Right forelimb (tissue), 1 donor: ENCODE measurements around the gene PLPP3.
A peak's percentile ranks its signal among the peaks of the same experiment; 100 is the strongest.

ENCODE experiments used
- DNase-seq: peaks from one replicate; pipeline ENCODE4 v3.0.0-alpha.2; 2018

The PLPP3 gene

DNA sequence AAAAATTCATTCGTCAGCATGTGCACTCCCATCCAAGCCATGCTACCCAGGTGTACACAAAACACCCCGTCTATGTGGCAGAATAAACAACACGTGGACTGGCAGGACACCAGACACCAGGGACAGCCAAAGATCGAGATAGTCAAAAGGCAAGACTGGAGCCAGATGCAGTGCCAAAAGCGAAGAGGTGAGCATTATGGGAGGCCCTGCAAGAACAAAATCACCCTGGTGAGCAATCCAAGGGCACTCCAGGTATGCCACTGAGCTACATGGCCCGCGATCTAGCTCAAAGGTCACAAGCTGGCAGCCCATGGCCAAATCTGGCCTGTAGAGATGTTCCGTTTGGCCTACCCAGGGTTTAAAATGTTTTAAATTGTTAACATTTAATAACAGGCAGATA, 33.7 kb downstream of the PLPP3 start:
- DNase-seq, result no peak

DNA sequence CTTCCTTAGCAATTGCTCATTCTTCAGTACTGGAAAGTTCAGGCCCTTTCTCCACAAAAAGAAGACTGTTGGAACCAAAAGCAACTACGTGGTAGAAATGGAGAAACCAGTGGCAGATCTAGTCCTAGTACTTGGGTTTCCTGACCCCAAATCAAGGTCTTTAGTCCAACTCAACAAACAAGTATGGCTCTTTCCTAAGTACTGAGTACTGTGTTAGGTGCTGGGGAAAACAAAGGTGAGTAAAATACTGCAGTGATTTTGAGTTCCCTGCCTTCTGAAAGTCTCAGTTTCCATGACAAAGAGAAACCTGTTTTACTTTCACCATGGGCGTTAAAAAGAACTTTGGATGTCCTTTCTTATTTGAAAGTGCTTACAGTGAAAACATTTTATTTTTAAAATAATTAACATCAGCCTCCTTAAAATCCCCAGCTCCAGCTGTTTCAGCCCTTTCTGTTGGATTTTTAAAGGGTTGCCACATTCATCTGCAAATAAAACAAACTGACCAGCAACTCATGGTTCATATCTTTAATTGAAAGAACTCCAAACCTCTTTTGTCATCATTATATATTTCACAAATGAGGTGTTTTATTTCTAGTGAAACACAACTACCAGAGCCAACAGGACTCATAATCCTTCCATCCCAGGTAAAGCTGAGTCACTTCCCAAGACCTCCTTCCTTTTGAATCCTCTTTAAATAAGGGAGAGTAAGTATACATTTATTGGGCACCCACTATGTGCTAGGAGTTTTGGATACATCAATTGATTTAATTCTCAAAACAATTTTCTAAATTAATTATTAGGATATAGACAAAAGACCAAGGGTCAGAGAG, 35.4 kb downstream of the PLPP3 start:
- DNase-seq, result no peak

DNA sequence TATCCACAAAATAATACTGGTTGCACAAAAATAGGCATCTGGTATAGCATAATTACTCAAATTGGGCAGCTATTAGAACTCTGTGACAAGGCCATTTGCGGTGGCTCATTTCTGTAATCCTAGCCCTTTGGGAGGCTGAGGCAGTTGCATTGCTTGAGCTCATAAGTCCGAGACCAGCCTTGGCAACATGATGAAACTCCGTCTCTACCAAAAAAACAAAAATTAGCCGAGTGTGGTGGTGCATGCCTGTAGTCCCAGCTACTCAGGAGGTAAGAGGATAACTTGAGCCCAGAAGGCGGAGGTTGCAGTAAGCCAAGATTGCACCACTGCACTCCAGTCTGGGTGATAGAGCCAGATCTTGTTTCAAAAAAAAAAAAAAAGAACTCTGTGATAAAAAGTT, 36.7 kb downstream of the PLPP3 start:
- DNase-seq, result no peak

- DNase-seq, result no peak
Measured at GRCh38 chr1:56541408-56541807, 38.0 kb downstream of the PLPP3 start.

DNA sequence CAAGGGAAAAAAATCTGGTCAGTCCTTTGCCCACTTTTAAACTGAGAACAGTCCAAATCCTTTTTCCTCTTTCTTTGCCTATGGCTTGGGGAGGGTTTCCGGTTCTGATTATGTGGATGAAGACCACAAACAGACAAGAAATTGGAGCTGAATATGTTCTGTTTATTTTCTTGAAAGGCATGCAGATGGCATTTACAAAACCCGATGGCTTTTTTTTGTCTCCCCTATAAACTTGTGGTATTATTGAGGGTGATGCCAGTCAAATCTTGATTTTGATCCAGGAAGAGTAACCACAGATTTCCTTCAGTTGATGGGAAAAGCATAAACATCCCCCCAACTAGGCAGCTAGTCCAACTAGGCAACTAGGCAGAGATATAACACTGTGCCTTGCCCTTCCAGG, 38.9 kb downstream of the PLPP3 start:
- DNase-seq, result no peak

GRCh38 chr1:56539520-56539931, 39.8 kb downstream of the PLPP3 start:
- DNase-seq, result no peak

DNA sequence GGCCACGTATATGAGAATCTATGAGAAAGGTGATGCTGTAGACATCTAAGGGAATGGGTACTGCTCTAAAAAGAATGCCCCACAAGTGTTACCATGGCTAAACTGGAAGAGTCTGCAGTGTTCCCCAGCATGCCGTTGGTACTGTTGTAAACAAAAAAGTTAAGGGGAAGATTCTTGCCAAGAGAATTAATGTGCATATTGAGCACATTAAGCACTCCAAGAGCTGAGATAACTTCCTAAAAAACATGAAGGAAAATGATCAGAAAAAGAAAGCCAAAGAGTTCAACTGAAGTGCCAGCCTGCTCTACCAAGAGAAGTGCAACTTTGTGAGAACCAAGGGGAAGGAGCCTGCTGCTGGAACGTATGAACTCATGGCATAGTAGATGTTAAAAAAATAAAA, 40.8 kb downstream of the PLPP3 start:
- no peak for DNase-seq

DNA sequence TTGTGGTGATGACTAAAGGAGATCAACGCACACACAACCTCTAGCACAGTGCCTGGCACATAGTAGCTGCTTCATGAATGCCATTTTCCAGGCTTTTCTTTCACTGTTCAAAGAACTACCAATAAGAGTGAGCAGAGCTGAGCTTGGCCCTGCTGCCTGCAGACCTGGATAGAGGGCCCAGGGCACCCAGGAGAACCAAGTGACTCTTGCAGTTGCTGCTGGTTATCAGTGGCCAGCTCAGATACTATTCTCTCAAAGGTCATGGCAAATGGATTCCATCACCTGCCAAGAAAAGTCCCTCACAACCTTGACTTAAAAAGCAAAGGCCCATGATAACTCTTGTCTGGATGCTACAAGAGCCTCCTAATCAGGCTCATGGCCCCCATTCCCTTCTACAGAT, 41.7 kb downstream of the PLPP3 start:
- no peak for DNase-seq

DNA sequence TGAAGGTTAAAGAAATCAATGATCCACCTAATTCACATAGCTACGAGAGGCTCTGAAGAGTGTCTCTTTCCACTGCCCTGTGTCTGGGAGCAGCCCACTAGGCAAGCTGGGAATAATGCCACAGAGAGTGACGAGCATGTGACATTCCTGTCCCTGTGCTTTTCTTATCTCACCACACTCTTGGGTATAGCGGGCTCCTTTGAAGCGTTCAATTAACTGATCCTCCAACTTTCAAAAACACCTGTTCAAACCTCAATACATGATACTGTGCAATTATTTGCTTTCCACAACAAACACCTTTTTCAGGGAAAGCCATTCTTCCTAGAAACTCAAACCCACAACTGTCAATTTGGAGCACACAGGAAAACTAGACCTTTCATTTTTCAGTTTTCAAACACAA, 43.4 kb downstream of the PLPP3 start:
- no peak for DNase-seq

DNA sequence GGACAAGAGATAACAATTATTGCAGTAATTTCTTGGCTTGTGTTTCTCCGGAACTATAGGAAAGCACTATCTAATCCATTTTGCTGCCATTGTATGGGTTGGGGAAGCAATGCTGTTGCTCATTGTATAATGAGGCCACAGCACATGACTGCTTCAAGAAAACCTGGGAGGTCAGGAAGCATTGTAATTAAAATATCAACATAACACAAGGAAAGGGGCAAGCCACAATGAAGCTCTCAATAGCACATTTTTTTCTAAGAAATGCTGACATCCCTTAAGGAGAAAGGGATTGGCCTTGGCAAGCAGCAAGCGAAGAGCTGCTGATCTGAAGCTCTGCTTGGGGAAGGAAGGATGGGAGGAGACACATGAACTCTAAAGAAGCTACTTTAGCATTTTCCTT, 44.0 kb downstream of the PLPP3 start:
- no peak for DNase-seq

DNA sequence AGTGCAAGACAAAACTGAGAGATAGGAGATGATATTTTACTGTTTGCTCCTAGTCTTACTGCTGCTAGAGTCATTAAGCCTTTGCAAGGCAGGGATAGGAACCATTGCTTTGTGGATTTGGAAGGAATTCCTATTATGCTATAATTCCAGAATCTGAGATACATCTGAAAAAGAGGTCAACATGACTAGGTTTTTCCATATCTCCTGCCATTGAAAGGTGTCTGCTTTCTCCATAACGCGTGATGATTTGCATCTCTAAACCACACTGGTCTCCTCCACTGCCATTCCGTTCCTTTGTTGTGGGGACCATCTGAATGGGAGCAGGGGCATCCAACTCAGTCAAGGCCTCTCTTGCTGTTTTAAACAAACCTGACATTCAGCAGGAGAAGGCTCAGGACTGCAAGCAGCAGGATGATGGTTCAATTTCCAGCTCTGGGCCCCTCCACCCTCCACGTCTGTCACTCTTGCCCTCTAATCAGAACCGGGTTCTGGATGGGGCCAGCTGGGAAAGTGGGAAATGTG, 45.2 kb downstream of the PLPP3 start:
- DNase-seq, result no peak

GRCh38 chr1:56533621-56534020, 45.7 kb downstream of the PLPP3 start:
- peak; percentile 2 for DNase-seq

DNA sequence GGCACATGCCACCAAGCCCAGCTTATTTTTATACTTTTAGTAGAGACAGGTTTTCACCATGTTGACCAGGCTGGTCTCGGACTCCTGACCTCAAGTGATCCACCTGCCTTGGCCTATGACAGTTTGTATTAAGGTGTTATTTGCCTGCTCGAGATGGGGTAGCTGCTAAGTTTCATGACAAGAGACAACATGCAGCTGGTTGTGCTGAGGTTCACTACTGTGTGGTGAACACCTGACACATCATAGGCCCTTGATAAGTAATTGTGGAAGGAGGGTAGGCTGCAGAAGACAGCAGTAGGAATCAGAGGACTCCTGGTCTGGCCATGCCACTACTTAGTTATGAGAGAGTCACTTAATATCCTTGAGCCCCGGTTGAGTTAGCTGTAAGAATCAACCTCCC, 46.2 kb downstream of the PLPP3 start:
- peak; percentile 15 for DNase-seq

- DNase-seq, result peak; percentile 37
Measured at GRCh38 chr1:56532350-56532683, 47.0 kb downstream of the PLPP3 start.

GRCh38 chr1:56531624-56532349, 47.6 kb downstream of the PLPP3 start:
- peak; percentile 1 for DNase-seq

DNA sequence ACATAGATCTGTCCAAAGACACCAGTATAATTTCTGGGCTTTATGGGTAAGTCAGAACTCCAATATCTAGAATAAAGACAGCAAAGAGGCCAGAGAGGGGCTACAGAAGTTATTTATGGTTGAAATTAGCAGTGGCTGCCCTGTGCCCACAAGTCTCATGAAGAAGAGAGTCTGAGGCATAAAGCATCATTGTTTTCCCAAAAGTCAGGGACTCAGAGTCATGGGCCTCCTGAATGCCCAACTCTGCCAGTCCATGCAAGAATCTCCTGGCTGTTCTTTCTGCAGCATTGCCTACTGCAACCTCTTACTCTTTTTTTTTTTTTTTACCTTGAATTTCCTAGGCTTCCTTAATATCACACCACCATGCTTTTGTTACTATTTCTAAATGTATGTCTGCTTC, 49.6 kb downstream of the PLPP3 start:
- DNase-seq, result no peak

- peak; percentile 61 for DNase-seq
Measured at GRCh38 chr1:56527548-56528302, 51.6 kb downstream of the PLPP3 start.

DNA sequence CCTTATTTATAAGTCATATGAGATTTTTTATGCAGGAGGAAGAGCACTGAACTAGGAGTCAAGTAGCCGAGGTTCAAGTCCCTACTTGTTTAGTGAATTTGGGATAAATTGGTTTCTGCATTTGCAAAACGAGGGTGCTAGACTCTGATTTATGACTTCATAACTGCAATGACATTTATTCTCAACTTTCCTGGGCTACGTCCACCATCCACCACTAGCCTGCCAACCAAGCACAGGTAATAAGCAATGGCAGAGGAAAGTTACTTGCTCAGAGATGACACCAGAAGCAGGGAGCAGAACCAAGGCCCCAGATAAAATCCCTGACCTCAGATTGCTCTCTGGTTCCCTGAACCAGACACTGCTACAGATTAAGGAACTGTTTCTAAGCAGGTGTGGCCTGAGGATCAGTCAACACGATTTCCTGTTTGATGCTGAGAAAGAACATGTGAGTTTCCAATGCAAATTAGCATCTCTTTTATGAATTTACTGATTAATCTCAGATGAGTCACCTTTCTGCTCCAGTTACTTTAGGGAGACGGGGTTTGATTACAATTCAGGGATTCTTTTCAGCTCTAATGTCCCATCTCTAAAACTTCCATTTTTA, 52.7 kb downstream of the PLPP3 start:
- DNase-seq, result no peak

DNA sequence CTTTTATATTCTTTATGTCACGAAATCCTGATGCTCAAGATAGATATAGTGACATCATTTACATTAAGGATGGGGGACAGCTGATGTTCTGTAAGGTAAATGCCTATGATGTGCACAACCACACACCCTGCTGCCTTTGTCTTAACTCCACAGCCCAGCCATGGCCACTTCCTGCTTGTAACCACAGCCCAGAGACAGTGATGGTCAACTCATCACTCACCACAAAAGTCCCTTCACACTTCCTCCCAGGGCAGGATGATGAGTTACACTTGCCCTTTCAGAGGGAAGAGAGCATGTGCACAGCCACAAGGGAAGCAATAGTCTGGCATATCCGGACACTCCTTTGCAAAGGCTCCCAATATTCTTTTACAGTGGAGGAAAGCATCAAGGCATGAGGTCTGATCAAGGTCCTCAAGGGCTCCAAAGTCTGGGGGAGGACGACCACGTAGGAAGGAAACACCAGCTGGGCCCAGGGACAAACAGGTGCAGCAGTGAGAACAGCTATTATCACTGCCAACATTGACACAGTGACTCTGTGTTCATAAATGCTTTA, 53.8 kb downstream of the PLPP3 start:
- DNase-seq, result no peak

GRCh38 chr1:56524263-56524662, 55.1 kb downstream of the PLPP3 start:
- no peak for DNase-seq

DNA sequence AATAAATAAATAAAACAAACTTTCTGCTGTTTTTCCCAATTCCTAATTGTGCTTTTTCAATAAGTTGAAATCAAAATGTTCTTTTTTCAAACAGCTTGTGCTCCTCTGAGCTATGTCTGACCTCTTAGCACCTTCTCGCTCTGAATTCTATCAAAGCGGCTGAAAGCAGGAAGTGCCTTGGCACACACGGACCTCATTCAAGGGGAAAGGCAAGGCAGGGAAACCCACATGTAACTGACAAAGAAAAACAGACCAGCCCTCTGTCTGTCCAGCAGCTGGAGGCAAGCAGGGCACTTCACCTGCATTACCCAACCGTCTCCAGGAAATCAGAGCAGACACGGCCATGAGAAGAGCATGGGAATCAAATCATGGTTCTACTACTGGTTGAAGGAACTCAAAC, 56.7 kb downstream of the PLPP3 start:
- no peak for DNase-seq

DNA sequence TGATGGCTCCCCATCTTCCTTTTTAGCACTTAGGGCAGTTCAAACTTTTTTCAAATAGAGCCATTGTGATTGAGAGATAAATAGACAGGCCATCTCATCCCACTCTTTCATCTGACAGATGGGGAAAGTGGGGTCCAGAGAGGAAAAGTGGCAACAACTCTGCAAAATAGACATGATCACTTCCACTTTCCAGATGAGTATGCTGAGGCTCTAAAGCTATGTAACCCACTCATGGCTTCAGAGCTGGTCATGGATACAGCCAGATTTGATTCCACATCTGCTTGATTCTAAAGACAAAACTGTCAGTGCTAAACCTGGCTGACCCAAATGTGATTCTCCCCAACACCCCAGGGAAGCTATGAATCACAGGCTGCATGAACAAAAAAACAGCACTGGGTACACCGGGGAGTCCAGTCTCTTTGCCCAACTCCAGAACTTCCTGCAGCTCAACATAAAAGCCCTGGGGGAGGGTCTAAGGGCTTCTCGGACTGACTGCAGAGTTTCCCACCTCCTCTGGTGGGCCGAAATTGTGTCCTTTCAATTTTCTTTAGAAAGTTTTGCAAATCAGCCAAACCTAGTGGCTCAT, 59.3 kb downstream of the PLPP3 start:
- DNase-seq, result no peak
